ENCODE results near the gene BTNL3. TPM values are rescaled to one million over a fixed set of nuclear protein-coding genes. Genes with fewer than 3 reads are reported as not detected.

BTNL3 gene
- total RNA-seq, 1 experiment from 2014 or later = not detected

DNA sequence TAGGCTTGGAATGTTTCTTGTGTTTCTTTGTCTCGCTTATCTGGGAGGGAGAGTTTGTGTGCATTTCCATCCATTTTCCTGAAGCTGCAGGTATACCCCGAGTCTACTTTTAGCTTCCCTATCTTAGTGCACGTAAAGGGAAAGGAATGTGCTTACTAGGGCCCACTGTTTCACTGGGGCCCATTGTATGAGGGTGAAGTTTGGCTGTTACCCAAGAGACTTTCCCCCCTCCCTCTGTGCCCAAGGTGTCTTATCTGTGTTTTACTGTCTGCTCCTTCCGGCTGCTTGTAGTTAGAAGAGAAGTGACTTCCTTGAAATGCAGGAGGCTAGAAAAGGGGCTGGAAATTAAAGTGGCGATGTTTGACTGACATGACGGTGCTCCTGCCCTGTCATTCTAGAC is 12.1 kb upstream of the BTNL3 start:
- no peak overlapping the region for H3K4me3 Mint-ChIP-seq
- peaks cover 5% of the 10 kb centered on the region for H3K27me3 Mint-ChIP-seq (ENCODE audit: low read depth)
- TF ChIP-seq, protein P1, sequence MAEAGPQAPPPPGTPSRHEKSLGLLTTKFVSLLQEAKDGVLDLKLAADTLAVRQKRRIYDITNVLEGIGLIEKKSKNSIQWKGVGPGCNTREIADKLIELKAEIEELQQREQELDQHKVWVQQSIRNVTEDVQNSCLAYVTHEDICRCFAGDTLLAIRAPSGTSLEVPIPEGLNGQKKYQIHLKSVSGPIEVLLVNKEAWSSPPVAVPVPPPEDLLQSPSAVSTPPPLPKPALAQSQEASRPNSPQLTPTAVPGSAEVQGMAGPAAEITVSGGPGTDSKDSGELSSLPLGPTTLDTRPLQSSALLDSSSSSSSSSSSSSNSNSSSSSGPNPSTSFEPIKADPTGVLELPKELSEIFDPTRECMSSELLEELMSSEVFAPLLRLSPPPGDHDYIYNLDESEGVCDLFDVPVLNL (CRISPR knock-in tag; IDR thresholded peaks at IDR 0.05; ENCODE audit: borderline replicate concordance, low read depth) = no peak
- no peak for TF ChIP-seq ZNF423 (CRISPR knock-in tag; IDR thresholded peaks at IDR 0.05)
- no peak for TF ChIP-seq GRHL2 (CRISPR knock-in tag; IDR thresholded peaks at IDR 0.05; ENCODE audit: insufficient replicate concordance, severe bottlenecking)
- TF ChIP-seq, protein P2, sequence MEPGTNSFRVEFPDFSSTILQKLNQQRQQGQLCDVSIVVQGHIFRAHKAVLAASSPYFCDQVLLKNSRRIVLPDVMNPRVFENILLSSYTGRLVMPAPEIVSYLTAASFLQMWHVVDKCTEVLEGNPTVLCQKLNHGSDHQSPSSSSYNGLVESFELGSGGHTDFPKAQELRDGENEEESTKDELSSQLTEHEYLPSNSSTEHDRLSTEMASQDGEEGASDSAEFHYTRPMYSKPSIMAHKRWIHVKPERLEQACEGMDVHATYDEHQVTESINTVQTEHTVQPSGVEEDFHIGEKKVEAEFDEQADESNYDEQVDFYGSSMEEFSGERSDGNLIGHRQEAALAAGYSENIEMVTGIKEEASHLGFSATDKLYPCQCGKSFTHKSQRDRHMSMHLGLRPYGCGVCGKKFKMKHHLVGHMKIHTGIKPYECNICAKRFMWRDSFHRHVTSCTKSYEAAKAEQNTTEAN (CRISPR knock-in tag; IDR thresholded peaks at IDR 0.05) = no peak
- TF ChIP-seq MYBL2 (CRISPR knock-in tag; IDR thresholded peaks at IDR 0.05) = no peak
- no peak for TF ChIP-seq E2F1 (CRISPR knock-in tag; IDR thresholded peaks at IDR 0.05)
- TF ChIP-seq GABPB1 (CRISPR knock-in tag; IDR thresholded peaks at IDR 0.05) = no peak
- no peak for TF ChIP-seq JUN (CRISPR knock-in tag; IDR thresholded peaks at IDR 0.05)
- TF ChIP-seq SOX15 (CRISPR knock-in tag; IDR thresholded peaks at IDR 0.05) = no peak
- no peak for TF ChIP-seq ZNF425 (CRISPR knock-in tag; conservative IDR thresholded peaks at IDR 0.05)
- TF ChIP-seq, protein P3, sequence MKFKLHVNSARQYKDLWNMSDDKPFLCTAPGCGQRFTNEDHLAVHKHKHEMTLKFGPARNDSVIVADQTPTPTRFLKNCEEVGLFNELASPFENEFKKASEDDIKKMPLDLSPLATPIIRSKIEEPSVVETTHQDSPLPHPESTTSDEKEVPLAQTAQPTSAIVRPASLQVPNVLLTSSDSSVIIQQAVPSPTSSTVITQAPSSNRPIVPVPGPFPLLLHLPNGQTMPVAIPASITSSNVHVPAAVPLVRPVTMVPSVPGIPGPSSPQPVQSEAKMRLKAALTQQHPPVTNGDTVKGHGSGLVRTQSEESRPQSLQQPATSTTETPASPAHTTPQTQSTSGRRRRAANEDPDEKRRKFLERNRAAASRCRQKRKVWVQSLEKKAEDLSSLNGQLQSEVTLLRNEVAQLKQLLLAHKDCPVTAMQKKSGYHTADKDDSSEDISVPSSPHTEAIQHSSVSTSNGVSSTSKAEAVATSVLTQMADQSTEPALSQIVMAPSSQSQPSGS (CRISPR knock-in tag; IDR thresholded peaks at IDR 0.05; ENCODE audit: borderline replicate concordance, low read depth) = no peak
- TF ChIP-seq MLX (CRISPR knock-in tag; IDR thresholded peaks at IDR 0.05) = no peak
- TF ChIP-seq, protein P4, sequence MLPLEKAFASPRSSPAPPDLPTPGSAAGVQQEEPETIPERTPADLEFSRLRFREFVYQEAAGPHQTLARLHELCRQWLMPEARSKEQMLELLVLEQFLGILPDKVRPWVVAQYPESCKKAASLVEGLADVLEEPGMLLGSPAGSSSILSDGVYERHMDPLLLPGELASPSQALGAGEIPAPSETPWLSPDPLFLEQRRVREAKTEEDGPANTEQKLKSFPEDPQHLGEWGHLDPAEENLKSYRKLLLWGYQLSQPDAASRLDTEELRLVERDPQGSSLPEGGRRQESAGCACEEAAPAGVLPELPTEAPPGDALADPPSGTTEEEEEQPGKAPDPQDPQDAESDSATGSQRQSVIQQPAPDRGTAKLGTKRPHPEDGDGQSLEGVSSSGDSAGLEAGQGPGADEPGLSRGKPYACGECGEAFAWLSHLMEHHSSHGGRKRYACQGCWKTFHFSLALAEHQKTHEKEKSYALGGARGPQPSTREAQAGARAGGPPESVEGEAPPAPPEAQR (CRISPR knock-in tag; IDR thresholded peaks at IDR 0.05) = no peak
- no peak for TF ChIP-seq AR (CRISPR knock-in tag; IDR thresholded peaks at IDR 0.05)
- TF ChIP-seq, protein P5, sequence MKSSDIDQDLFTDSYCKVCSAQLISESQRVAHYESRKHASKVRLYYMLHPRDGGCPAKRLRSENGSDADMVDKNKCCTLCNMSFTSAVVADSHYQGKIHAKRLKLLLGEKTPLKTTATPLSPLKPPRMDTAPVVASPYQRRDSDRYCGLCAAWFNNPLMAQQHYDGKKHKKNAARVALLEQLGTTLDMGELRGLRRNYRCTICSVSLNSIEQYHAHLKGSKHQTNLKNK (CRISPR knock-in tag; IDR thresholded peaks at IDR 0.05) = no peak
- H3K27ac Mint-ChIP-seq = no peak overlapping the region
- H3K4me1 Mint-ChIP-seq = peaks cover 6% of the 10 kb centered on the region
- CTCF ChIA-PET = no interaction called here
- H3K9me3 Mint-ChIP-seq = peaks cover 54% of the 10 kb centered on the region
- H3K36me3 Mint-ChIP-seq = peaks cover 14% of the 10 kb centered on the region; the same call in 1 of the 2 replicates
- DNase-seq (ENCODE audit: low spot score) (no peak), ATAC-seq (no peak)
- POLR2A ChIA-PET = interaction anchor here (0.6 kb wide), 1 partner anchor 483 kb away, joined by 3 read pairs; no protein-coding TSS in a partner anchor

All from WTC11 (cell line).